MCF 10A (cell line): ENCODE measurements around the gene VIT. TPM values are rescaled to one million over a fixed set of nuclear protein-coding genes. Genes with fewer than 3 reads are reported as not detected.

Experiments used
- BruUV-seq: library from RNA; stranded (reverse); fragments of 400-500 nt; replicated peaks from 2 replicates; lab custom pipeline; 2021; lab: Mats Ljungman, UMichigan
- CTCF ChIA-PET: fragments of 300-600 bp; sonication (Branson Sonifier 250); formaldehyde crosslinking; extraction: SDS; loops from one replicate; lab custom pipeline; 2021; ENCODE audit warnings: antibody characterized with exemption, inconsistent platforms; lab: Yijun Ruan, JAX
- POLR2A ChIA-PET: fragments of 300-600, 350-650 bp; sonication (Branson Sonifier 250); formaldehyde crosslinking; extraction: SDS; loops from one replicate; lab custom pipeline; 2020; ENCODE audit warnings: antibody characterized with exemption, inconsistent platforms; lab: Yijun Ruan, JAX
- DNase-seq: peaks from one replicate; pipeline ENCODE4 v3.0.0-alpha.2; 2018; ENCODE audit not compliant: unreplicated experiment
- H3K27ac Mint-ChIP-seq: one replicate; pipeline ENCODE4 v1.8.0; 2022; ENCODE audit warnings: mild to moderate bottlenecking, low read depth, mixed read lengths; ENCODE audit not compliant: unreplicated experiment
- H3K27me3 Mint-ChIP-seq: one replicate; pipeline ENCODE4 v1.8.0; 2022; ENCODE audit warnings: mixed read lengths; ENCODE audit not compliant: insufficient read depth, unreplicated experiment
- H3K36me3 Mint-ChIP-seq: one replicate; pipeline ENCODE4 v1.8.0; 2022; ENCODE audit warnings: mild to moderate bottlenecking, moderate library complexity, mixed read lengths; ENCODE audit not compliant: insufficient read depth, unreplicated experiment
- H3K4me1 Mint-ChIP-seq: one replicate; pipeline ENCODE4 v1.8.0; 2022; ENCODE audit warnings: mixed read lengths; ENCODE audit not compliant: insufficient read depth, unreplicated experiment
- H3K4me3 Mint-ChIP-seq: one replicate; pipeline ENCODE4 v1.8.0; 2022; ENCODE audit warnings: mild to moderate bottlenecking, moderate library complexity, mixed read lengths; ENCODE audit not compliant: unreplicated experiment
- H3K9me3 Mint-ChIP-seq: one replicate; pipeline ENCODE4 v1.8.0; 2022; ENCODE audit warnings: mixed read lengths; ENCODE audit not compliant: unreplicated experiment
- CTCF ChIP-seq: fragments of 200-600 bp; IDR thresholded peaks from one replicate; pipeline ENCODE4 v1.8.0; 2022; ENCODE audit warnings: antibody characterized with exemption, mild to moderate bottlenecking; ENCODE audit not compliant: unreplicated experiment
- intact Hi-C: fragments of 100-400 bp; cut with micrococcal nuclease; formaldehyde crosslinking; loops from 2 replicates; pipeline ENCODE4 v1.14.1; 2022
- total RNA-seq: library from RNA; stranded (reverse); gene quantifications from 2 replicates; pipeline ENCODE4 v1.2.3, GENCODE V29; 2022

VIT gene
- total RNA-seq, 1 experiment from 2014 or later: not detected

- no TSS peak for BruUV-seq
- H3K4me3 Mint-ChIP-seq: no peak overlapping the region
- CTCF ChIA-PET: interaction anchor here (0.9 to 1.5 kb wide), 4 partner anchors 9 to 74 kb away, joined by 3 to 7 read pairs (median 4); no protein-coding TSS in a partner anchor
- no peak overlapping the region for H3K27ac Mint-ChIP-seq
- POLR2A ChIA-PET: interaction anchor here (0.6 to 0.9 kb wide), 2 partner anchors 9 to 340 kb away, joined by 3 to 5 read pairs; no protein-coding TSS in a partner anchor
- H3K27me3 Mint-ChIP-seq: no peaks in the 10 kb centered on the region
- TF ChIP-seq CTCF: no peak
- intact Hi-C loops: no loop called here
- no peaks in the 10 kb centered on the region for H3K9me3 Mint-ChIP-seq
- no peak for DNase-seq
- peaks cover 7% of the 10 kb centered on the region for H3K4me1 Mint-ChIP-seq
- peaks cover 7% of the 10 kb centered on the region for H3K36me3 Mint-ChIP-seq
Measured at GRCh38 chr2:36706021-36706876, 9.7 kb downstream of the VIT start.

GRCh38 chr2:36707050-36707449 is 10.5 kb downstream of the VIT start:
- no peak overlapping the region for H3K4me3 Mint-ChIP-seq
- no peak overlapping the region for H3K27ac Mint-ChIP-seq
- DNase-seq: peak; percentile 57
- no peaks in the 10 kb centered on the region for H3K27me3 Mint-ChIP-seq
- peaks cover 7% of the 10 kb centered on the region for H3K36me3 Mint-ChIP-seq
- TF ChIP-seq CTCF: no peak
- POLR2A ChIA-PET: interaction anchor here (0.6 kb wide), 1 partner anchor 8 kb away, joined by 5 read pairs; no protein-coding TSS in a partner anchor
- CTCF ChIA-PET: interaction anchor here (0.9 to 1.5 kb wide), 4 partner anchors 10 to 73 kb away, joined by 3 to 7 read pairs (median 4); no protein-coding TSS in a partner anchor
- BruUV-seq: no TSS peak
- no peaks in the 10 kb centered on the region for H3K9me3 Mint-ChIP-seq
- H3K4me1 Mint-ChIP-seq: no peaks in the 10 kb centered on the region
- intact Hi-C loops: no loop called here

GRCh38 chr2:36708041-36708741 is 11.7 kb downstream of the VIT start:
- no peak for DNase-seq
- ChIA-PET POLR2A (no interaction called here), CTCF (interaction anchor here (0.6 to 1.5 kb wide), 2 partner anchors 11 to 350 kb away, joined by 3 to 5 read pairs; no protein-coding TSS in a partner anchor)
- Mint-ChIP-seq H3K9me3 (no peaks in the 10 kb centered on the region), H3K27ac (no peak overlapping the region), H3K36me3 (peaks cover 7% of the 10 kb centered on the region), H3K4me1 (no peaks in the 10 kb centered on the region), H3K27me3 (no peaks in the 10 kb centered on the region), H3K4me3 (no peak overlapping the region)
- intact Hi-C loops: no loop called here
- BruUV-seq: no TSS peak
- TF ChIP-seq CTCF: no peak
